Mammary epithelial cell (primary cell): ENCODE results near the gene RUFY1.

Experiments used
- CTCF ChIP-seq, 2 donors: IDR thresholded peaks in 1 of 2; conservative IDR thresholded peaks in 1 of 2; 2 replicates each; pipeline ENCODE4 v1.5.1; 2011 to 2012; ENCODE audit warnings: inconsistent platforms in 2 of 2, low read length in 2 of 2, mild to moderate bottlenecking in 2 of 2, control low read depth in 1 of 2, low read depth in 1 of 2; ENCODE audit not compliant: insufficient read depth in 1 of 2; ENCODE audit errors: extremely low read depth in 1 of 2
- EZH2 ChIP-seq: IDR thresholded peaks from 2 replicates; pipeline ENCODE4 v1.6.1; 2012; ENCODE audit warnings: low read length, inconsistent platforms, borderline replicate concordance

- TF ChIP-seq EZH2, result no peak
- TF ChIP-seq CTCF (conservative IDR thresholded peaks at IDR 0.05 in 1 of 2, IDR thresholded peaks at IDR 0.05 in 1 of 2; ENCODE audit: extremely low read depth in 1 of 2, insufficient read depth in 1 of 2, low read depth in 1 of 2, low read length in 2 of 2), result no peak
Measured at GRCh38 chr5:179558932-179559283, 8.6 kb downstream of the RUFY1 start.
